GM12874 (cell line): ENCODE data around the gene NDUFAF3.
A peak's percentile ranks its signal among the peaks of the same experiment; 100 is the strongest.

Experiments used
- TF ChIP-seq, protein P1 (sequence below): IDR thresholded peaks from 2 replicates; pipeline ENCODE4 v1.5.1; 2011; ENCODE audit warnings: low read depth, mild to moderate bottlenecking, control low read depth, low read length, moderate library complexity; ENCODE audit not compliant: insufficient read depth

Gene NDUFAF3

DNA sequence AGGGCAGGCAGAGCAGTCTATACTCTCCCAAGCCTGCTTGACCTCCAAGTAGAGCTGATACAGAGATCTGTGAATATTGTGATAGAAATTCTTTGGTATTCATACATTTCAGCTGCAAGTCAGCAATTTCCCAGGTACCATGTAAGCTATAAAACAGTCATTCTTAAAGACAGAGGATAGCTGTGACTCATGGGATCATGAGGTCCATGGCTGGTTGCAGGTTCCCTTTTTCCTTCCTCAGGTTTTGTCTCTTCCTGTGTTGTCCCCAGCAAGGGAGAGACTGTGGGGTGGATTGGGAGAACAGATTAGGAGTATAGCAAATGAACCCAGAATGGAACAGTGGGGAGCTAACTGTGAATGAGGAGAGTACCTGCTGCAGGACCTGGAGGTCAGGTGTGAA is 37.3 kb upstream of the NDUFAF3 start:
- TF ChIP-seq, protein P1, sequence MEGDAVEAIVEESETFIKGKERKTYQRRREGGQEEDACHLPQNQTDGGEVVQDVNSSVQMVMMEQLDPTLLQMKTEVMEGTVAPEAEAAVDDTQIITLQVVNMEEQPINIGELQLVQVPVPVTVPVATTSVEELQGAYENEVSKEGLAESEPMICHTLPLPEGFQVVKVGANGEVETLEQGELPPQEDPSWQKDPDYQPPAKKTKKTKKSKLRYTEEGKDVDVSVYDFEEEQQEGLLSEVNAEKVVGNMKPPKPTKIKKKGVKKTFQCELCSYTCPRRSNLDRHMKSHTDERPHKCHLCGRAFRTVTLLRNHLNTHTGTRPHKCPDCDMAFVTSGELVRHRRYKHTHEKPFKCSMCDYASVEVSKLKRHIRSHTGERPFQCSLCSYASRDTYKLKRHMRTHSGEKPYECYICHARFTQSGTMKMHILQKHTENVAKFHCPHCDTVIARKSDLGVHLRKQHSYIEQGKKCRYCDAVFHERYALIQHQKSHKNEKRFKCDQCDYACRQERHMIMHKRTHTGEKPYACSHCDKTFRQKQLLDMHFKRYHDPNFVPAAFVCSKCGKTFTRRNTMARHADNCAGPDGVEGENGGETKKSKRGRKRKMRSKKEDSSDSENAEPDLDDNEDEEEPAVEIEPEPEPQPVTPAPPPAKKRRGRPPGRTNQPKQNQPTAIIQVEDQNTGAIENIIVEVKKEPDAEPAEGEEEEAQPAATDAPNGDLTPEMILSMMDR, result no peak

GRCh38 chr3:48985831-48986376 is 36.0 kb upstream of the NDUFAF3 start:
- TF ChIP-seq, protein P1, result no peak

DNA sequence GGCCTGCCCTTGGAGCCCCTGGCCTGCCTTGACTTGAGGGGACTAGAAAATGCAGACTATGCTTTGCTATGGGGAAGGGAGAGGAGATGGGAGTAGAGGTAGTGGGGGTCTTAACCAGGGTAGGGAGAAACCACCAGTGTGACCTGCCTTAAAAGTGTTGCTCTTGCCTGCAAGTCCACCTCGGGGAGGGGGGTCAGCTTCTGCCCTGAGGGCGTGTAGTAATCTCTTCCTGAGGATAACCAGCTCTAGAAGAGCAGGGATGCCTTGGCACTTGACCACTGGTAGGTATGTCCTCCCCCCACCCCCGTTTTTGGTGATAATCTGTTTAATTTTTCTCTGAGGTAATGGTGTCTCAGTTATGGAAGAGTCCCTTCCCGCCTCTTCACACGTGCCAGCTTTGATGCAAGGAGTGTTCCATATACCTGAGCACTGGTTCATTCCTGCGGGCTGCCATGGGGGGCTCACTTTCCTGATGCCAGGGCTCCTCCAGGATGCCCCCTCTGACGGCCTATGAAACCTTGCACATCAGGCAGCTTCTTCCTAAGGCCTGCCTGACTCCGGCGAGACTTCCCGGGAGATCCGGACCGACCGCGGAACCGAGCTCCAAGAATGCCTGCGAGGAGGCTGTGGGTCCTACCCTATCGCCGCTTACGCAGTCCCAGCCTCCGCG is 32.7 kb upstream of the NDUFAF3 start:
- TF ChIP-seq, protein P1, result no peak

- TF ChIP-seq, protein P1, result peak; percentile 23; the same call in 1 of the 2 replicates
Observed at GRCh38 chr3:48989796-48990635, 31.9 kb upstream of the NDUFAF3 start, which contains the start of gene P4HTM. Gene P4HTM, plus strand, starts transcription at chr3:48990241. Its CDS starts 16 bp downstream, at chr3:48990257.

DNA sequence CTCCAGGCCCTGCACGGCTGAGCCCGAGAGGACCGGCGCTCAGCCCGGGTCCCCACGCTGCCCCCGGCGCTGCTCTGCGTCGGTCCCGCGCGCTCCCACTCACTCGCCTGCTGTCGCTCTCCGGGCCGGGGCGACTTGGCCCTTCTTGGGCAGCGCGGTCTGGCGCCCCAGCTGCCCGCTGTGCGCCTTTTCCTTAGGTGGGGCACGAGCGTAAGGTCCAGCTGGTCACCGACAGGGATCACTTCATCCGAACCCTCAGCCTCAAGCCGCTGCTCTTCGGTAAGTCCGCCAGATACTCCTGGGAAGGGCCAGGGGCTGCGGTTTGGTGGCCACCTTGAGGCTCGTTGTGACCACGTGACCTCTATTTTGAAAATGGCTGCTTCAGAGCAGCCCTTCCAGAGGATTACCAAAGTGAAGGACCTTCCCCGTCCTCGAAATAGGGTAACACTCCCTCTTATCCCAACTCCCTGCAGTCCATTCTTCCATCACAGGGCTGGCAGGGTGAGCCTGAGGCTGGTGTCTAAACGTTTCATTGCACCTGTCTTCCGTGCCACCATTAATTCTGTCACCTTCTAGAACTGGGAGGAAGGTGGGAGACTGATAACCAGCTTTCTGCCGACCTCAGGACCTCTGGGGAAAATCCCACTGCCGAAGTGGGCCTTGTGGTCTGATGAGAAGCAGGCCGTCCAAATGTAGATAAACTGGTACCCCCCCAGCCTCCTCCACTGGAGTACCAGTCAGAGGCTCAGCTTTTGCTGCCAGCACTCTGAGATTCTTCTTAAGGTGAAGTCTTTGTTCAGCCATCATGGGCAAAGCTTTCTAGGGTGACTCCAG is 31.1 kb upstream of the NDUFAF3 start:
- TF ChIP-seq, protein P1, result no peak

- TF ChIP-seq, protein P1, result no peak
Observed at GRCh38 chr3:48991851-48992545, 29.9 kb upstream of the NDUFAF3 start.
